ENCODE results near the gene MTRFR. TPM values are rescaled to one million over a fixed set of nuclear protein-coding genes. Genes with fewer than 3 reads are reported as not detected.

The MTRFR gene
- polyA plus RNA-seq, 1 experiment = 12.7 TPM

DNA sequence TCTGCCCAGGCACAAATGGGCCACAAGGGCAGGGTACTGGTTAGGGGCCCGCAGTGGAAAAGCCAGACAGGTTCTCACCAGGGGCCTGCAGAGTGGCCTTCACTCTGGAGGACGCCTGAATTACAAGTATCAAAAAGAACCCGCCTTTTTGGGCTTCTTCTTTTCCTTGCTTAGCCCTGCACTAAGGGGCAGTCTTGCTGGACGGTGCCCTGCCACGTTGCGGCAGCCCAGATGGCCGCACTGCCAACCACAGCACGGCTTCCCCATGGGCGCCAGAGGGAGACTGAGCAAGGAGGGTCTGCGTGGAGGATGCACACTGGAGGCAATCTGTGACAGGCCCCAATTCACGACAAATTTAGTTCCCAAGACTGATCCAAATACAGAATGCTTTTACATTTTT lies 56.7 kb downstream of the MTRFR start:
- CTCF ChIA-PET = no interaction called here
- no peak for TF ChIP-seq CTCF (IDR thresholded peaks at IDR 0.05; ENCODE audit: insufficient read depth, low read depth, low read length)
- POLR2A ChIA-PET = no interaction called here
- DNase-seq (ENCODE audit: low read depth) = no peak
- Histone ChIP-seq H3K27me3 (ENCODE audit: control insufficient read depth, insufficient read depth, low read length) (no peaks in the 10 kb centered on the region), H3K4me3 (ENCODE audit: low read depth, low read length) (no peak overlapping the region), H3K36me3 (ENCODE audit: control insufficient read depth, insufficient read depth, low read length) (peaks cover 11% of the 10 kb centered on the region)

DNA sequence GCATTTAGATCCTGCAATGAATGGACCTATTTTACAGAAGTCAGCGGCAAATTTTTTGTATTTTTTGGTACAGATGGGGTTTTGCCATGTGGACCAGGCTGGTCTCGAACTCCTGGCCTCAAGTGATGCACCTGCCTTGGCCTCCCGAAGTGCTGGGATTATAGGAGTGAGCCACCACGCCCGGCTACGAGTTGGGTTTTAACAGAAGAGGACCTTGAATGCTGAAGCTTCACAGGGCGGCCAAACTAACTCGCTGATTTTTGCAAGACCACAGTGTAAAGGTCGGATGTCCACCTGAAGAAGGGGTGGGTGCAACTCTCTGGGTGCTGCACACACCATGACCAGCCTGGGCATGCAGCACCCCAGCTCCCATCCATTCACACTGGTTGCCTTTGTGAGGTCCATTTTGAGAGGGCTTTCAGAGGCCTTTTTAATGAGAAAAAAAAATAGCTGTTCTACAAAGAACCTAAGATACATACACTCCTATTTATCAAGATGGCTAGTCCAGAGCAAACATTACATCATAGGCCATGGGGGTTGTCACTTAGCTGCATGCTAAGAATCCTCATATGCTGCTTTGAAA lies 60.0 kb downstream of the MTRFR start:
- TF ChIP-seq CTCF (IDR thresholded peaks at IDR 0.05; ENCODE audit: insufficient read depth, low read depth, low read length) = no peak
- peaks cover 22% of the 10 kb centered on the region for H3K36me3 ChIP-seq (ENCODE audit: control insufficient read depth, insufficient read depth, low read length)
- no peak for DNase-seq (ENCODE audit: low read depth)
- CTCF ChIA-PET = no interaction called here
- H3K4me3 ChIP-seq (ENCODE audit: low read depth, low read length) = no peak overlapping the region
- POLR2A ChIA-PET = no interaction called here
- no peaks in the 10 kb centered on the region for H3K27me3 ChIP-seq (ENCODE audit: control insufficient read depth, insufficient read depth, low read length)

- Histone ChIP-seq H3K36me3 (ENCODE audit: control insufficient read depth, insufficient read depth, low read length) (peaks cover 9% of the 10 kb centered on the region), H3K4me3 (ENCODE audit: low read depth, low read length) (no peak overlapping the region), H3K27me3 (ENCODE audit: control insufficient read depth, insufficient read depth, low read length) (no peaks in the 10 kb centered on the region)
- DNase-seq (ENCODE audit: low read depth) = no peak
- ChIA-PET POLR2A (no interaction called here), CTCF (interaction anchor here (0.5 to 1.4 kb wide), 3 partner anchors 13 to 1932 kb away, joined by 3 to 4 read pairs (median 3); no protein-coding TSS in a partner anchor)
- no peak for TF ChIP-seq CTCF (IDR thresholded peaks at IDR 0.05; ENCODE audit: insufficient read depth, low read depth, low read length)
These were observed 71.9 kb downstream of the MTRFR start for GRCh38 chr12:123305136-123305535.

- H3K36me3 ChIP-seq (ENCODE audit: control insufficient read depth, insufficient read depth, low read length) = peaks cover 10% of the 10 kb centered on the region
- no peak overlapping the region for H3K4me3 ChIP-seq (ENCODE audit: low read depth, low read length)
- H3K27me3 ChIP-seq (ENCODE audit: control insufficient read depth, insufficient read depth, low read length) = no peaks in the 10 kb centered on the region
- ChIA-PET POLR2A (no interaction called here), CTCF (no interaction called here)
- no peak for TF ChIP-seq CTCF (IDR thresholded peaks at IDR 0.05; ENCODE audit: insufficient read depth, low read depth, low read length)
- no peak for DNase-seq (ENCODE audit: low read depth)
These were observed 73.0 kb downstream of the MTRFR start for GRCh38 chr12:123306200-123306599.

Small RNAs within 50 kb of the gene (small RNA-seq; reads per million reads assigned to genes)
- gene RNA5SP375 (ENCODE audit: insufficient read length, low read depth, low replicate concordance) = not detected

Other genes starting within 250 kb of the MTRFR start
- gene PITPNM2, start 82.3 kb upstream of the MTRFR start, polyA plus RNA-seq (2011; rRNA removed) = 0.83 and 1.3 TPM in 2 replicates
- 7.6 and 13.1 TPM in 2 replicates for gene MPHOSPH9, start 295 bp upstream of the MTRFR start, polyA plus RNA-seq (2011; rRNA removed)
- 225 and 388 TPM in 2 replicates for gene CDK2AP1, start 38.4 kb downstream of the MTRFR start, polyA plus RNA-seq (2011; rRNA removed)
- gene SBNO1, start 131.4 kb downstream of the MTRFR start, polyA plus RNA-seq (2011; rRNA removed) = 4.8 and 10.2 TPM in 2 replicates
- 38.0 and 38.6 TPM in 2 replicates for gene KMT5A, start 150.7 kb downstream of the MTRFR start, polyA plus RNA-seq (2011; rRNA removed)
- 6.7 and 6.8 TPM in 2 replicates for gene RILPL2, start 203.2 kb downstream of the MTRFR start, polyA plus RNA-seq (2011; rRNA removed)
- 7.5 and 8.1 TPM in 2 replicates for gene SNRNP35, start 224.7 kb downstream of the MTRFR start, polyA plus RNA-seq (2011; rRNA removed)